GM12878 (cell line): ENCODE results near the gene PRPSAP2. TPM values are rescaled to one million over a fixed set of nuclear protein-coding genes. Genes with fewer than 3 reads are reported as not detected.

Experiments used
- ASH2L ChIP-seq: fragments of 300-600, 200-600 bp; sonication (generic); IDR thresholded peaks from 2 replicates; pipeline ENCODE4 v1.6.1; 2017; ENCODE audit warnings: low read depth, mild to moderate bottlenecking, borderline replicate concordance
- ATF7 ChIP-seq: fragments of 450-650 bp; IDR thresholded peaks from 2 replicates; pipeline ENCODE4 v1.6.1; 2016; ENCODE audit warnings: low read depth, mild to moderate bottlenecking
- BRCA1 ChIP-seq: IDR thresholded peaks from 2 replicates; pipeline ENCODE4 v1.6.1; 2011; ENCODE audit warnings: low read depth, low read length, improper control_type of control experiment
- CBX5 ChIP-seq: sonication (generic); IDR thresholded peaks from 2 replicates; pipeline ENCODE4 v1.6.1; 2016; ENCODE audit warnings: low read depth, moderate library complexity, mild to moderate bottlenecking, inconsistent platforms
- CREB1 ChIP-seq: IDR thresholded peaks from 2 replicates; pipeline ENCODE4 v1.6.1; 2012; ENCODE audit warnings: low read depth, mild to moderate bottlenecking, inconsistent platforms
- GABPA ChIP-seq: IDR thresholded peaks from 2 replicates; pipeline ENCODE4 v1.6.1; 2014; ENCODE audit warnings: antibody characterized with exemption, low read depth, mild to moderate bottlenecking, inconsistent platforms
- HCFC1 ChIP-seq: fragments of 150-350 bp; IDR thresholded peaks from 2 replicates; pipeline ENCODE4 v1.6.1; 2014; ENCODE audit warnings: low read length
- HDGF ChIP-seq: fragments of 450-650 bp; IDR thresholded peaks from 2 replicates; pipeline ENCODE4 v1.6.1; 2016; ENCODE audit warnings: antibody characterized with exemption
- IRF4 ChIP-seq: IDR thresholded peaks from 2 replicates; pipeline ENCODE4 v1.6.1; 2011; ENCODE audit warnings: low read depth, low read length
- MTA3 ChIP-seq: IDR thresholded peaks from 2 replicates; pipeline ENCODE4 v1.6.1; 2012; ENCODE audit warnings: low read length, inconsistent platforms, borderline replicate concordance
- NR2C2 ChIP-seq: IDR thresholded peaks from 2 replicates; pipeline ENCODE4 v1.6.1; 2011; ENCODE audit warnings: borderline replicate concordance, low read depth; ENCODE audit not compliant: control insufficient read depth, insufficient read length
- PAX5 ChIP-seq: IDR thresholded peaks from 2 replicates; pipeline ENCODE4 v1.6.1; 2011; ENCODE audit warnings: low read depth, low read length, borderline replicate concordance
- POLR2AphosphoS2 ChIP-seq: IDR thresholded peaks from 2 replicates; pipeline ENCODE4 v1.6.1; 2011; ENCODE audit warnings: low read depth, mild to moderate bottlenecking, low read length, improper control_type of control experiment, moderate library complexity
- RBBP5 ChIP-seq: fragments of 200-600 bp; sonication (generic); conservative IDR thresholded peaks from 2 replicates; pipeline ENCODE4 v1.6.1; 2016
- SMAD5 ChIP-seq: IDR thresholded peaks from 2 replicates; pipeline ENCODE4 v1.6.1; 2016; ENCODE audit warnings: antibody characterized with exemption, low read depth
- SPI1 ChIP-seq: IDR thresholded peaks from 2 replicates; pipeline ENCODE4 v1.6.1; 2011; ENCODE audit warnings: low read depth, mild to moderate bottlenecking, low read length, moderate library complexity, borderline replicate concordance; ENCODE audit not compliant: insufficient read depth
- SUZ12 ChIP-seq: fragments of 200-600 bp; sonication (generic); IDR thresholded peaks from one replicate; pipeline ENCODE4 v1.6.1; 2018; ENCODE audit warnings: antibody characterized with exemption, mild to moderate bottlenecking; ENCODE audit not compliant: unreplicated experiment
- TCF12 ChIP-seq: IDR thresholded peaks from 2 replicates; pipeline ENCODE4 v1.6.1; 2011; ENCODE audit warnings: low read depth, mild to moderate bottlenecking, low read length
- WRNIP1 ChIP-seq: IDR thresholded peaks from 2 replicates; pipeline ENCODE4 v1.6.1; 2011; ENCODE audit warnings: low read depth, low read length, improper control_type of control experiment, borderline replicate concordance
- YY1 ChIP-seq: IDR thresholded peaks from 2 replicates; pipeline ENCODE4 v1.6.1; 2011; ENCODE audit warnings: low read depth, mild to moderate bottlenecking, low read length
- ZNF622 ChIP-seq: fragments of 450-650 bp; IDR thresholded peaks from 2 replicates; pipeline ENCODE4 v1.6.1; 2017; ENCODE audit warnings: mild to moderate bottlenecking, inconsistent platforms
- polyA plus RNA-seq, 11 experiments: library from polyadenylated mRNA; depleted of rRNA in 4 of 11; unstranded in 6 of 11; stranded (reverse) in 5 of 11; fragments of >200 nt; fragmentation: Nextera tagmentation in 4 of 11; fragmentation: Illumina TruSeq in 1 of 11; extraction: Ambion mirVana in 4 of 11; extraction: Trizol in 1 of 11; gene quantifications; 1 replicate in 1 of 11; 2 replicates in 10 of 11; pipeline versions ENCODE4 v1.2.1 to v1.2.3, GENCODE V29; 2011 to 2016; ENCODE audit warnings: inconsistent platforms in 2 of 11, missing spikeins in 2 of 11, low read depth in 1 of 11
- total RNA-seq, 4 experiments: library from RNA; depleted of rRNA in 3 of 4; stranded (reverse); fragments of >200 nt in 3 of 4; fragmentation: Illumina TruSeq in 1 of 4; extraction: Trizol in 1 of 4; gene quantifications; 2 replicates each; pipeline versions ENCODE4 v1.2.1 to v1.2.3, GENCODE V29; 2013 to 2021
- TF ChIP-seq, protein P1 (sequence below): IDR thresholded peaks from 2 replicates; pipeline ENCODE4 v1.6.1; 2011; ENCODE audit warnings: borderline replicate concordance, low read depth, mild to moderate bottlenecking, moderate library complexity, low read length; ENCODE audit not compliant: insufficient read depth, poor library complexity, severe bottlenecking
- TF ChIP-seq, protein P2 (sequence below): fragments of 450-650 bp; formaldehyde crosslinking; IDR thresholded peaks from 2 replicates; pipeline ENCODE4 v1.5.0; 2022; ENCODE audit warnings: mild to moderate bottlenecking, missing genetic modification characterization
- TF ChIP-seq, protein P3 (sequence below): IDR thresholded peaks from 2 replicates; pipeline ENCODE4 v1.6.1; 2012; ENCODE audit warnings: low read length, inconsistent platforms

Gene PRPSAP2
- total and polyA plus RNA-seq, 10 of the 15 experiments (the other 5 are each of a cell fraction or from before 2014, with no cell fraction given): 33.2 to 102 (median 83.8) TPM

DNA sequence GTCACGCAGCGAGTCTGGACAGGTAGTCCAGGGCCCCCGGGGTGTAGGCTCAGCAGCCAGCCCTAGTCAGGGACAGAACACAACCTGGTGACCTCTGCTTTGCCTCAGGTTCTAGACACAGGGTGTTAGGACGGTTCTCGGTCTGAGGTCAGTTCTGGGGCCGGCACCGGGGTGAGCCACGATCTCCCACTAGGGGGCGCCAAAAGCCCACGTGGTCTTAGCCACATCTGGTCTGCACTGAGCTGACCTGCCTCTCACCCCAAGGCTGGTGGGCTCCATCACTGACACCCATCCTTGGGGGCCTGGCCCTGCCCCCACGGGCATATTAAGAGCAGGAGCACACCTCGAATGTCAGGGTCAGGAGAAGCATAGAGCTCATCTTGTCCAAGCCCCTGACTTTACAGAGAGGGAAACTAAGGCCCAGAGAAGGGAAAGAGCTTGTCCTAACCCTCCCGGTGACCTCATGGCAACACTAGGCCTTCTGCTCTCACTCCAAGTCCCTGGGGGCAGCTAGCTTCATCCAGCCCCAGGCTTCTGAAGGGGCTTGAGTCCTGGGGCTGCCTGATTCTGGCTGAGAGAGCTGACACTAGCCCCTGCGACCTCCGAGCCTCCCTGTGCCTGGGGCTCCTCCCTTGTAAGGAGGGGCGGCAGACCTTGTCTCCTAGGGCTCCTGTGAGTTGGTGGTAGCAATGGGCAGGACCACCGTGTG is 103.0 kb downstream of the PRPSAP2 start (continued):
- TF ChIP-seq SPI1 (no peak), NR2C2 (no peak), PAX5 (no peak), POLR2AphosphoS2 (no peak), YY1 (peak; percentile 54; the same call in 1 of the 2 replicates), SMAD5 (no peak), CBX5 (no peak), SUZ12 (no peak), CREB1 (no peak), MTA3 (no peak), TCF12 (no peak), ATF7 (no peak), ASH2L (no peak), HDGF (0 out of 2 replicates have a peak, but pooled peaks have one; percentile 63), BRCA1 (no peak), GABPA (no peak), ZNF622 (no peak), WRNIP1 (no peak), HCFC1 (0 out of 2 replicates have a peak, but pooled peaks have one; percentile 12), IRF4 (no peak), RBBP5 (no peak)
- TF ChIP-seq, protein P1, sequence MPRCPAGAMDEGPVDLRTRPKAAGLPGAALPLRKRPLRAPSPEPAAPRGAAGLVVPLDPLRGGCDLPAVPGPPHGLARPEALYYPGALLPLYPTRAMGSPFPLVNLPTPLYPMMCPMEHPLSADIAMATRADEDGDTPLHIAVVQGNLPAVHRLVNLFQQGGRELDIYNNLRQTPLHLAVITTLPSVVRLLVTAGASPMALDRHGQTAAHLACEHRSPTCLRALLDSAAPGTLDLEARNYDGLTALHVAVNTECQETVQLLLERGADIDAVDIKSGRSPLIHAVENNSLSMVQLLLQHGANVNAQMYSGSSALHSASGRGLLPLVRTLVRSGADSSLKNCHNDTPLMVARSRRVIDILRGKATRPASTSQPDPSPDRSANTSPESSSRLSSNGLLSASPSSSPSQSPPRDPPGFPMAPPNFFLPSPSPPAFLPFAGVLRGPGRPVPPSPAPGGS: no peak
- TF ChIP-seq, protein P2, sequence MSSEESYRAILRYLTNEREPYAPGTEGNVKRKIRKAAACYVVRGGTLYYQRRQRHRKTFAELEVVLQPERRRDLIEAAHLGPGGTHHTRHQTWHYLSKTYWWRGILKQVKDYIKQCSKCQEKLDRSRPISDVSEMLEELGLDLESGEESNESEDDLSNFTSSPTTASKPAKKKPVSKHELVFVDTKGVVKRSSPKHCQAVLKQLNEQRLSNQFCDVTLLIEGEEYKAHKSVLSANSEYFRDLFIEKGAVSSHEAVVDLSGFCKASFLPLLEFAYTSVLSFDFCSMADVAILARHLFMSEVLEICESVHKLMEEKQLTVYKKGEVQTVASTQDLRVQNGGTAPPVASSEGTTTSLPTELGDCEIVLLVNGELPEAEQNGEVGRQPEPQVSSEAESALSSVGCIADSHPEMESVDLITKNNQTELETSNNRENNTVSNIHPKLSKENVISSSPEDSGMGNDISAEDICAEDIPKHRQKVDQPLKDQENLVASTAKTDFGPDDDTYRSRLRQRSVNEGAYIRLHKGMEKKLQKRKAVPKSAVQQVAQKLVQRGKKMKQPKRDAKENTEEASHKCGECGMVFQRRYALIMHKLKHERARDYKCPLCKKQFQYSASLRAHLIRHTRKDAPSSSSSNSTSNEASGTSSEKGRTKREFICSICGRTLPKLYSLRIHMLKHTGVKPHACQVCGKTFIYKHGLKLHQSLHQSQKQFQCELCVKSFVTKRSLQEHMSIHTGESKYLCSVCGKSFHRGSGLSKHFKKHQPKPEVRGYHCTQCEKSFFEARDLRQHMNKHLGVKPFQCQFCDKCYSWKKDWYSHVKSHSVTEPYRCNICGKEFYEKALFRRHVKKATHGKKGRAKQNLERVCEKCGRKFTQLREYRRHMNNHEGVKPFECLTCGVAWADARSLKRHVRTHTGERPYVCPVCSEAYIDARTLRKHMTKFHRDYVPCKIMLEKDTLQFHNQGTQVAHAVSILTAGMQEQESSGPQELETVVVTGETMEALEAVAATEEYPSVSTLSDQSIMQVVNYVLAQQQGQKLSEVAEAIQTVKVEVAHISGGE: no peak
- TF ChIP-seq, protein P3, sequence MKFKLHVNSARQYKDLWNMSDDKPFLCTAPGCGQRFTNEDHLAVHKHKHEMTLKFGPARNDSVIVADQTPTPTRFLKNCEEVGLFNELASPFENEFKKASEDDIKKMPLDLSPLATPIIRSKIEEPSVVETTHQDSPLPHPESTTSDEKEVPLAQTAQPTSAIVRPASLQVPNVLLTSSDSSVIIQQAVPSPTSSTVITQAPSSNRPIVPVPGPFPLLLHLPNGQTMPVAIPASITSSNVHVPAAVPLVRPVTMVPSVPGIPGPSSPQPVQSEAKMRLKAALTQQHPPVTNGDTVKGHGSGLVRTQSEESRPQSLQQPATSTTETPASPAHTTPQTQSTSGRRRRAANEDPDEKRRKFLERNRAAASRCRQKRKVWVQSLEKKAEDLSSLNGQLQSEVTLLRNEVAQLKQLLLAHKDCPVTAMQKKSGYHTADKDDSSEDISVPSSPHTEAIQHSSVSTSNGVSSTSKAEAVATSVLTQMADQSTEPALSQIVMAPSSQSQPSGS: no peak
